Measurements from ENCODE around the gene DYNC1LI1.
A peak's percentile ranks its signal among the peaks of the same experiment; 100 is the strongest.
"Not testable (repeated sequence)": the region's sequence is repeated elsewhere in the genome, so short reads cannot be mapped to it uniquely, and the experiment has no call there.

Gene DYNC1LI1

GRCh38 chr3:32522682-32523081 is 48.0 kb downstream of the DYNC1LI1 start:
- TF ChIP-seq CTCF (IDR thresholded peaks at IDR 0.05; ENCODE audit: low read length, missing control alignments) = no peak
- peak overlapping the region; percentile 3 for H3K4me3 ChIP-seq (replicated peaks; ENCODE audit: low read depth, low read length)
- peak; percentile 65 for DNase-seq (ENCODE audit: low read depth)

- not testable (repeated sequence) for DNase-seq (ENCODE audit: low read depth); H3K4me3 ChIP-seq (replicated peaks; ENCODE audit: low read depth, low read length)
Observed at GRCh38 chr3:32518921-32519320, 51.7 kb downstream of the DYNC1LI1 start.

GRCh38 chr3:32516751-32517150 is 53.9 kb downstream of the DYNC1LI1 start:
- not testable (repeated sequence) for DNase-seq (ENCODE audit: low read depth); H3K4me3 ChIP-seq (replicated peaks; ENCODE audit: low read depth, low read length)

GRCh38 chr3:32511005-32511404 is 59.7 kb downstream of the DYNC1LI1 start:
- no peak for DNase-seq (ENCODE audit: low read depth)
- no peak overlapping the region for H3K4me3 ChIP-seq (replicated peaks; ENCODE audit: low read depth, low read length)
- TF ChIP-seq CTCF (IDR thresholded peaks at IDR 0.05; ENCODE audit: low read length, missing control alignments) = no peak

GRCh38 chr3:32510075-32510724 is 60.5 kb downstream of the DYNC1LI1 start:
- peak; percentile 81 for DNase-seq (ENCODE audit: low read depth)
- peak; percentile 80 for TF ChIP-seq CTCF (IDR thresholded peaks at IDR 0.05; ENCODE audit: low read length, missing control alignments)

GRCh38 chr3:32508711-32509110 is 61.9 kb downstream of the DYNC1LI1 start:
- peak; percentile 66 for DNase-seq (ENCODE audit: low read depth)
- H3K4me3 ChIP-seq (replicated peaks; ENCODE audit: low read depth, low read length) = no peak overlapping the region
- no peak for TF ChIP-seq CTCF (IDR thresholded peaks at IDR 0.05; ENCODE audit: low read length, missing control alignments)

More at GRCh38 chr3:32510075-32510724, 60.5 kb downstream of the DYNC1LI1 start:
- no peak overlapping the region for H3K4me3 ChIP-seq (replicated peaks; ENCODE audit: low read depth, low read length)

GRCh38 chr3:32506466-32506865 is 64.2 kb downstream of the DYNC1LI1 start:
- no peak for DNase-seq (ENCODE audit: low read depth)

More at GRCh38 chr3:32506466-32506865, 64.2 kb downstream of the DYNC1LI1 start:
- TF ChIP-seq CTCF (IDR thresholded peaks at IDR 0.05; ENCODE audit: low read length, missing control alignments) = no peak
- H3K4me3 ChIP-seq (replicated peaks; ENCODE audit: low read depth, low read length) = no peak overlapping the region

Measured in fibroblast of pulmonary artery (primary cell).